ENCODE data around the gene PDE6C.

PDE6C gene

GRCh38 chr10:93620925-93621324 lies 8.6 kb downstream of the PDE6C start:
- no peak overlapping the region for H3K4me3 ChIP-seq (ENCODE audit: low read length)
- H3K27me3 ChIP-seq (replicated peaks; ENCODE audit: insufficient read depth, low read length), result no peaks in the 10 kb centered on the region
- no peak overlapping the region for H3K4me2 ChIP-seq (ENCODE audit: low read depth, low read length)
- H3F3A ChIP-seq (ENCODE audit: insufficient read depth, low read length), result no peaks in the 10 kb centered on the region
- no peaks in the 10 kb centered on the region for H3K79me2 ChIP-seq (ENCODE audit: low read length)
- no peaks in the 10 kb centered on the region for H3K9me2 ChIP-seq (replicated peaks; ENCODE audit: insufficient read depth, low read length)
- no peaks in the 10 kb centered on the region for H4K20me1 ChIP-seq (ENCODE audit: insufficient read depth, low read length)
- no peak for DNase-seq
- H3K4me1 ChIP-seq (ENCODE audit: low read length), result no peaks in the 10 kb centered on the region
- H3K27ac ChIP-seq (ENCODE audit: low read length), result no peak overlapping the region
- H3K9me3 ChIP-seq (replicated peaks; ENCODE audit: insufficient read depth, low read length), result no peaks in the 10 kb centered on the region
- no peak overlapping the region for H3K9ac ChIP-seq (ENCODE audit: low read length)
- no peaks in the 10 kb centered on the region for H3K36me3 ChIP-seq (replicated peaks; ENCODE audit: insufficient read depth, low read length)
- TF ChIP-seq CTCF (IDR thresholded peaks at IDR 0.05; ENCODE audit: low read length) (no peak), EZH2phosphoT487 (IDR thresholded peaks at IDR 0.05; ENCODE audit: low read length) (no peak), EZH2 (optimal IDR thresholded peaks at IDR 0.05; ENCODE audit: low read depth, low read length) (no peak)
- H2AFZ ChIP-seq (ENCODE audit: low read length), result no peak overlapping the region

GRCh38 chr10:93622942-93623341 lies 10.6 kb downstream of the PDE6C start:
- H3K36me3 ChIP-seq (replicated peaks; ENCODE audit: insufficient read depth, low read length), result no peaks in the 10 kb centered on the region
- no peaks in the 10 kb centered on the region for H3K9me3 ChIP-seq (replicated peaks; ENCODE audit: insufficient read depth, low read length)
- no peak overlapping the region for H3K9ac ChIP-seq (ENCODE audit: low read length)
- no peaks in the 10 kb centered on the region for H3K79me2 ChIP-seq (ENCODE audit: low read length)
- no peak overlapping the region for H3K4me2 ChIP-seq (ENCODE audit: low read depth, low read length)
- H3K27me3 ChIP-seq (replicated peaks; ENCODE audit: insufficient read depth, low read length), result no peaks in the 10 kb centered on the region
- TF ChIP-seq EZH2phosphoT487 (IDR thresholded peaks at IDR 0.05; ENCODE audit: low read length) (no peak), EZH2 (optimal IDR thresholded peaks at IDR 0.05; ENCODE audit: low read depth, low read length) (no peak), CTCF (IDR thresholded peaks at IDR 0.05; ENCODE audit: low read length) (no peak)
- no peaks in the 10 kb centered on the region for H4K20me1 ChIP-seq (ENCODE audit: insufficient read depth, low read length)
- H3K4me1 ChIP-seq (ENCODE audit: low read length), result no peaks in the 10 kb centered on the region
- no peak overlapping the region for H2AFZ ChIP-seq (ENCODE audit: low read length)
- H3K9me2 ChIP-seq (replicated peaks; ENCODE audit: insufficient read depth, low read length), result no peaks in the 10 kb centered on the region
- H3F3A ChIP-seq (ENCODE audit: insufficient read depth, low read length), result no peaks in the 10 kb centered on the region
- no peak overlapping the region for H3K4me3 ChIP-seq (ENCODE audit: low read length)
- no peak for DNase-seq
- no peak overlapping the region for H3K27ac ChIP-seq (ENCODE audit: low read length)

- Histone ChIP-seq H3K79me2 (ENCODE audit: low read length) (no peaks in the 10 kb centered on the region), H3K9me3 (replicated peaks; ENCODE audit: insufficient read depth, low read length) (no peaks in the 10 kb centered on the region), H2AFZ (ENCODE audit: low read length) (no peak overlapping the region), H3K36me3 (replicated peaks; ENCODE audit: insufficient read depth, low read length) (no peaks in the 10 kb centered on the region), H3K4me2 (ENCODE audit: low read depth, low read length) (no peak overlapping the region), H3K27ac (ENCODE audit: low read length) (no peak overlapping the region), H3K27me3 (replicated peaks; ENCODE audit: insufficient read depth, low read length) (no peaks in the 10 kb centered on the region), H3F3A (ENCODE audit: insufficient read depth, low read length) (no peaks in the 10 kb centered on the region), H4K20me1 (ENCODE audit: insufficient read depth, low read length) (no peaks in the 10 kb centered on the region), H3K9ac (ENCODE audit: low read length) (no peak overlapping the region), H3K4me3 (ENCODE audit: low read length) (no peak overlapping the region), H3K4me1 (ENCODE audit: low read length) (no peaks in the 10 kb centered on the region), H3K9me2 (replicated peaks; ENCODE audit: insufficient read depth, low read length) (no peaks in the 10 kb centered on the region)
- DNase-seq, result no peak
- no peak for TF ChIP-seq CTCF (IDR thresholded peaks at IDR 0.05; ENCODE audit: low read length)
Measured at GRCh38 chr10:93628858-93629257, 16.5 kb downstream of the PDE6C start.
